Muscle of back (tissue), 13 donors: ENCODE measurements around the gene EDN3. TPM values are rescaled to one million over a fixed set of nuclear protein-coding genes. Genes with fewer than 3 reads are reported as not detected.
A peak's percentile ranks its signal among the peaks of the same experiment; 100 is the strongest.

ENCODE experiments used
- DNase-seq, 3 donors: peaks; one replicate each; pipeline versions ENCODE4 v3.0.0 to v3.0.0-alpha.2; 2013
- long read RNA-seq, 9 donors: transcript quantifications; one replicate each; lab custom pipeline, GENCODE V29; 2026
- polyA plus RNA-seq, 10 donors: library from polyadenylated mRNA; unstranded; fragments of 120-200 nt; gene quantifications; one replicate each; pipeline ENCODE4 v1.2.1, GENCODE V29; 2013; ENCODE audit not compliant: insufficient read length in 10 of 10

Gene EDN3
- 10 to 100 TPM; 15.7 to 38.2 (median 26.3) TPM for polyA plus RNA-seq
- long read RNA-seq, donor 1, transcript EDN3-203 (4 exons, 1,153 nt), result major isoform, 6 of 10 reads
- long read RNA-seq, donor 1, partial matches to known transcripts, result 0 of 10 reads
- long read RNA-seq, donor 1, other reads (novel, unspliced or antisense), result 0 of 10 reads
- long read RNA-seq, donor 2, partial matches to known transcripts, result 0 of 5 reads
- long read RNA-seq, donor 2, other reads (novel, unspliced or antisense), result 0 of 5 reads
- long read RNA-seq, donor 3, result 0 reads
- long read RNA-seq, donor 4, partial matches to known transcripts, result 0 of 2 reads
- long read RNA-seq, donor 4, other reads (novel, unspliced or antisense), result 0 of 2 reads
- long read RNA-seq, donor 5, partial matches to known transcripts, result 0 of 7 reads
- long read RNA-seq, donor 5, other reads (novel, unspliced or antisense), result 0 of 7 reads
- long read RNA-seq, donor 6, partial matches to known transcripts, result 0 of 5 reads
- long read RNA-seq, donor 6, other reads (novel, unspliced or antisense), result 0 of 5 reads
- long read RNA-seq, donor 7, partial matches to known transcripts, result 0 of 8 reads
- long read RNA-seq, donor 7, other reads (novel, unspliced or antisense), result 0 of 8 reads
- long read RNA-seq, donor 8, partial matches to known transcripts, result 0 of 5 reads
- long read RNA-seq, donor 8, other reads (novel, unspliced or antisense), result 0 of 5 reads
- long read RNA-seq, donor 9, partial matches to known transcripts, result 0 of 2 reads
- long read RNA-seq, donor 9, other reads (novel, unspliced or antisense), result 0 of 2 reads

GRCh38 chr20:59300333-59301081 lies at the start of gene EDN3:
TSS of gene EDN3 (plus strand) at chr20:59300611. CDS start at chr20:59300813, 202 bp downstream.
- DNase-seq, result peak in 1 of 3 donors; percentile 51

GRCh38 chr20:59253325-59253724 lies 47.1 kb upstream of the EDN3 start:
- no peak for DNase-seq

GRCh38 chr20:59253779-59254319 lies 46.6 kb upstream of the EDN3 start:
- no peak for DNase-seq

- no peak for DNase-seq
These were observed 45.2 kb upstream of the EDN3 start for GRCh38 chr20:59255256-59255655.

- peak in 1 of 3 donors; percentile 27 for DNase-seq
These were observed 42.2 kb upstream of the EDN3 start for GRCh38 chr20:59258221-59258621.

- DNase-seq, result no peak
These were observed 40.5 kb upstream of the EDN3 start for GRCh38 chr20:59259946-59260345.

- no peak for DNase-seq
These were observed 35.1 kb upstream of the EDN3 start for GRCh38 chr20:59265298-59265697.

GRCh38 chr20:59268870-59269269 lies 31.5 kb upstream of the EDN3 start:
- no peak for DNase-seq

- no peak for DNase-seq
These were observed 30.9 kb upstream of the EDN3 start for GRCh38 chr20:59269411-59270025.

GRCh38 chr20:59270380-59270779 lies 30.0 kb upstream of the EDN3 start:
- no peak for DNase-seq

- no peak for DNase-seq
These were observed 26.6 kb upstream of the EDN3 start for GRCh38 chr20:59273739-59274357.

- no peak for DNase-seq
These were observed 23.5 kb upstream of the EDN3 start for GRCh38 chr20:59276938-59277337.

- DNase-seq, result no peak
These were observed 15.9 kb upstream of the EDN3 start for GRCh38 chr20:59284470-59284869.

GRCh38 chr20:59289994-59290393 lies 10.4 kb upstream of the EDN3 start:
- no peak for DNase-seq

- DNase-seq, result no peak
These were observed 8.5 kb upstream of the EDN3 start for GRCh38 chr20:59291740-59292383.

GRCh38 chr20:59295531-59295930 lies 4.9 kb upstream of the EDN3 start:
- no peak for DNase-seq

GRCh38 chr20:59297686-59298085 lies 2.7 kb upstream of the EDN3 start:
- no peak for DNase-seq

GRCh38 chr20:59299945-59300332 lies 472 bp upstream of the EDN3 start:
- DNase-seq, result peak in 1 of 3 donors; percentile 26

GRCh38 chr20:59301343-59302007 lies 1.1 kb downstream of the EDN3 start:
- no peak for DNase-seq
